GM19438 (cell line): Measurements from ENCODE around the gene PLD1.

Experiments
- ATAC-seq: cut with Tn5 transposase; IDR thresholded peaks from one replicate; pipeline ENCODE4 v1.9.1; 2021; ENCODE audit warnings: low read depth; ENCODE audit not compliant: unreplicated experiment

Gene PLD1

GRCh38 chr3:171799501-171799900 lies 10.8 kb downstream of the PLD1 start:
- no peak for ATAC-seq

DNA sequence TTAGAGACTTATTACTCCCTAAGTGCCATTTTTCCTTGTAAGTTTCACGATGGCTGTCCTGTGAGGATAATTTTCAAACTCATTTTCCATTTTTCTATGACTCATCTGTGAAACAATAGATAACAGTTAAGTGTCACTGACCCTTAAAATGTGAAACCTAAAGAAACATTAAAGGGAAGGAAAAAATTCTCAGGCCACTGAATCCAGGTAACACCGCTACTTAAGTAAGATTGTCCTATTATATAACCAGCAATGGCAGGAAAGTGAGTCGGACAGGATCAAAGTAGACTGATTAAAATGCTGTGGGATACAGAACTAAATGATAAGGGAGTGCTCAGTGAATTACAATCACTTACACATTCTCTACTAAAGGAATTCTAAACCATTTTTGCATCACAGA lies 12.4 kb downstream of the PLD1 start:
- ATAC-seq: no peak

DNA sequence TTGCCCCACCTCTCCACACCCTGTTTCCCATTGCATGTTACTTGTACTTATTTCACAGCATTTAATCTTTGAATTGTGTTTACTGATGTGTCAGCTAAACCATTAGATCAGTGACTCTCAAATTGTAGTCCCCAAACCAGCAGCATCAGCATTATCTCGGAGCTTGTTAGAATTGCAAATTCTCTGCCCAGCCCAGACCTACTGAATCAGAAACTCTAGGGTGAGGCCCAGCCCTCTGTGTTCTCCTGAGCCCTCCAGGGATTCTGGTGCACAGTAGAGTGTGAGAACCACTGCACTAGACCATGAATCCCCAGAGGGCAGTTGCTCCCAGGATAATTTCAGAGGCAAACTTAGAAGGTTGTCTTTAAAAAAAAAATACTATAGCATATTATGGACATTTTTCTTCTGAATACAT lies 13.0 kb downstream of the PLD1 start:
- ATAC-seq: peak; percentile 76

DNA sequence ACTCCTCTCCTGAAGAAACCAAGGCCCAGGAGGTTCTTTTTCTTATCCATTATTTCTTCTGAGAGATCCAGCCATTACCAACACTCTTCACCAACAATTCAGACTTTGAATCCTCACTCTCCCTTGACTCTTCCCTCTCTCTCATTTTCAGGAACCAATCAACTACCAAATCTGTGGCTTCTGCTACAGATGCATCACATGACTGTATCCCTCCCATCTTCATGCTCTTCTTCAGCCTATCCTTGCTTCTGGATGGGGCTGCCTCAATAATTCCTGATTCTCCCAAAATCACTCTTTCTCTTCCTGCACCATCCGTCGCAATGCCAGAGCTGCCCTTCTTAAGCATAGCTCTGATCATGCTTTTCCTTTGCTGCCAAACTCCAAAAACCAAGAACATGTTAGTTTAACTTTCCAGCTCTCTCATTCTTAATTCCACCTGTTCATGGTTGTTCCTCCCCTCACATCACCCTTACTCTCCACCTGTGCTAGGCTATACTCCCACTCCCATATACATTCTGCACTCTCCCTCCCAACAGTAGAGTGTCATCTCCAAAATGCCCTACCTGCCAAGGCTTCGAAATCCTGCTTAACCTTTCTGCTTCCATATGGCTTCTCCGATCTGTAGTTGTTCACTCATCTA lies 13.5 kb downstream of the PLD1 start:
- peak; percentile 9 for ATAC-seq

GRCh38 chr3:171792531-171792930 lies 17.8 kb downstream of the PLD1 start:
- no peak for ATAC-seq

DNA sequence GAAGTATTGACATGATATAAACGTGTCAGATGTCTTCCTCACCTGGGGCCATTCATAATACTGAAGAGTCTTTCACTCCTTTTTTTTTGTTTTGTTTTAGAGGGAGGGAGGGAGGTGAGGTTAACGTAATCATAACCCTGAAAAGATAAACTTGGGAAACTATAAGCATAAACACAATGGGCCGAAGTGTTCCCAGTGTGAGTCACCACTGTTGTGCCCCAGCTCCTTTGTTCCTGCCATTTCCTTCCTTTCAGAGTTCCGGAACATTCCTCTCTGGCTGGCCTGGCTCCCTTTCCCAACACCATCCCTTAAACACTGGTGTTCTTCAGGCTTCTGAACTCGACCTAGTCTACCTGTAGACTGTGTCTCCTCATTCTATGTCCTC lies 18.6 kb downstream of the PLD1 start:
- no peak for ATAC-seq

GRCh38 chr3:171790898-171791691 lies 19.2 kb downstream of the PLD1 start:
- ATAC-seq: no peak

DNA sequence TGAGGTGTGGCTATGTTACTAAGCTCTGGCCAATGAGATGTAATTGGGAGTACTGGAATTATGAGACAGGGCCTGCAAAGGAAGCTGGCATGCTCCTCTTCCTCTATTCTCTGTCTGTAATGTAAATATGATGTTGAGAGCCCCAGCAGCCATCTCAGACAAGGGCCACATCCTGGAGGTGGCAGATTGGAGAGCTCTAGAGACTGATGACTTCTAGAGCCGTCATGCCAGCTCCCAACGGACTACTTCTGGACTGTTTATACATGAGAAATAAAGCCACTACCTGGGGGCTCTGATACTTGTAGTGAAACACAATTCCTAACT lies 19.7 kb downstream of the PLD1 start:
- no peak for ATAC-seq

- no peak for ATAC-seq
Measured at GRCh38 chr3:171789759-171790505, 20.4 kb downstream of the PLD1 start.

GRCh38 chr3:171788546-171789351 lies 21.5 kb downstream of the PLD1 start:
- ATAC-seq: no peak

DNA sequence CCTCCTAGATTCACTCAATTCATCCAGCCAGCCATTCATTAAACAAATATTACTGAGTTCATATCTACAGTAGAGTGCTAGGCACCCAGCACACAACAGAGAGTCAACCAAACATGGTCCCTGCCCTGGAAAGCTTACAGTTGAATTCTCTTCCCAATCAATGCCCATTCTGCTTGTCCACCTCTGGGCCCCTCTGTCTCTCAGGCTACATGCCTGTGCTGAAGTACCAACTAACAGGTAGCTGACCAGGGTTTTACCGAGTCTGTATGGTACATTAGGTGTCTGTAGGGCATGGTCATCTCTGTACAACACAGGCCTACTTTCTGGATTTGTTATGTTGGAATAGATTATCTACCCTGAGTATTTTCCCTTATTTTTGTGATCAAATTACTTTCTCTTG lies 23.3 kb downstream of the PLD1 start:
- ATAC-seq: no peak

- ATAC-seq: no peak
Measured at GRCh38 chr3:171784937-171785336, 25.3 kb downstream of the PLD1 start.

GRCh38 chr3:171784387-171784786 lies 25.9 kb downstream of the PLD1 start:
- no peak for ATAC-seq

DNA sequence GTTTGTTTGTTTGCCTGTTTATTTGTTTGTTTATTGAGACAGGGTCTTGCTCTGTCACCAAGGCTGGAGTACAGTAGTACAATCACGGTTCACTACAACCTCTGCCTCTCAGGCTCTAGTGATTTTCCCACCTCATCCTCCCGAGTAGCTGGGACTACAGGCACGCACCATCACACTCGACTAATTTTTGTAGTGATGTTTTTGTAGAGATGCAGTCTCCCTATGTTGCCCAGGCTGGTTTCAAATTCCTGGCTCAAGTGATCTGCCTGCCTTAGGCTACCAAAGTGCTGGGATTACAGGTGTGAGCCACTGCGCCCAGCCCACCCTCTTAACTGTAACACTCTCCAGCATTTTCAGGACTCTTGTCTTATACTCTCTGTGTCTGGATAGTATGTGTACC lies 26.7 kb downstream of the PLD1 start:
- ATAC-seq: no peak

GRCh38 chr3:171783086-171783485 lies 27.2 kb downstream of the PLD1 start:
- ATAC-seq: no peak

GRCh38 chr3:171782617-171783016 lies 27.7 kb downstream of the PLD1 start:
- no peak for ATAC-seq

GRCh38 chr3:171781711-171782127 lies 28.6 kb downstream of the PLD1 start:
- no peak for ATAC-seq

DNA sequence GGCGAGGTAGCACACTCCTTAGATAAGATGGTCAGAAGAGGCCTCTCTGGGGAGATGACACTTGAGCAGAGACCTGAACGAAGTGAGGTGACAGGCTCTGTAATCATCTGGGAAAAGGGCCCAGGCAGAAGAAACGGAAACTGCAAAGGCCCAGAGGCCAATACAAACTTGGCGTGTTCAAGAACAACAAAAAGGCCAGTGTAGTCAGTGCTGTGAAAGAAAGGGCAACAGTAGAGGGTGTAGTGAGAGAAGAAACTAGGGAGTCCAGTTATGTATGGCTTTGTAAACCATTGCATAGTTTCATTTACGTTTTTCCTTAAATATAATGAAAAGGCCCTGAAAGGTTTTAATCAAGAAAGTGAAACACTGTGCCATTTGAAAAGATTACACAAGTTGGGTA lies 31.8 kb downstream of the PLD1 start:
- no peak for ATAC-seq

DNA sequence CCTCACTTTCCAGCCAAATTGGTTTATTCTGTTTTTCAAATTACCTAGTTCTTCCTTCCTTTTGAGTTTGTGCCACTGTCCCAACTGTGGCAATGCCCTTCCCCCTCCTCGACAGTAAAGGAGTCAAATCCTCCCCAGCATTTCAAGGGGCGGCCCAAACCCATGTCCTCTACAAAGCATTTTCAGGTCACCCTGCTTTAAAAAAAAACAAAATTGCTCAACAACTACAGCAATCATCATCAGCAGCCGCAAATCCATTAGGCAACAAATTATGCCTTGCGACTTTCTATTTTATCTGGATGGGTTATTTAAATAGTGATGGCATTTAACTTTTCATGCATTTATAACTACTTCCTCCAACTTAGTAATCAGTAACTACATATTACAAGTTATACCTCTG lies 32.7 kb downstream of the PLD1 start:
- ATAC-seq: no peak

- ATAC-seq: no peak
Measured at GRCh38 chr3:171776839-171777583, 33.3 kb downstream of the PLD1 start.
